A549 (cell line): ENCODE data around the gene CENPU. TPM values are rescaled to one million over a fixed set of nuclear protein-coding genes. Genes with fewer than 3 reads are reported as not detected.
"Not testable (repeated sequence)": the region's sequence is repeated elsewhere in the genome, so short reads cannot be mapped to it uniquely, and the experiment has no call there.

ENCODE experiments used
- ATAC-seq, 2 experiments: fragments of 200-7000 bp in 1 of 2; fragments of >200 bp in 1 of 2; cut with Nextera tagmentation in 1 of 2; cut with Tn5 transposase in 1 of 2; 3 replicates each; pipeline versions ENCODE4 v1.8.0 to v1.9.1; 2018 to 2020; ENCODE audit warnings: mild to moderate bottlenecking in 1 of 2, moderate library complexity in 1 of 2
- CTCF ChIA-PET: fragments of 300-600 bp; sonication (Branson Sonifier 250); formaldehyde crosslinking; extraction: SDS; loops from one replicate; lab custom pipeline; 2021; ENCODE audit warnings: antibody characterized with exemption, inconsistent platforms; lab: Yijun Ruan, JAX
- POLR2A ChIA-PET: fragments of 350-600 bp; formaldehyde crosslinking; extraction: SDS; loops from one replicate; lab custom pipeline; 2021; ENCODE audit warnings: antibody characterized with exemption, inconsistent platforms; lab: Yijun Ruan, JAX
- DNase-seq, 2 experiments: peaks; one replicate each; pipeline versions ENCODE4 v3.0.0 to v3.0.0-alpha.2; 2011 to 2016; ENCODE audit warnings: low read depth in 1 of 2, low spot score in 1 of 2
- FAIRE-seq: peaks from 2 replicates; lab custom pipeline; 2011; peaks lifted over from hg19 to GRCh38; lab: Jason Lieb, UNC
- H3K27ac ChIP-seq, 2 experiments: fragments of >200 bp; sonication (Bioruptor Twin); formaldehyde crosslinking; 3 replicates each; pipeline ENCODE4 v1.5.1; 2016 to 2017
- H3K4me1 ChIP-seq: fragments of >200 bp; sonication (Bioruptor Twin); formaldehyde crosslinking; 3 replicates; pipeline ENCODE4 v1.6.1; 2016
- H3K4me2 ChIP-seq: fragments of >200 bp; sonication (Bioruptor Twin); formaldehyde crosslinking; 3 replicates; pipeline ENCODE4 v1.6.1; 2016
- H3K4me3 ChIP-seq: fragments of >200 bp; sonication (Bioruptor Twin); formaldehyde crosslinking; 3 replicates; pipeline ENCODE4 v1.5.1; 2016
- H3K9me3 ChIP-seq: fragments of >200 bp; sonication (Bioruptor Twin); formaldehyde crosslinking; 3 replicates; pipeline ENCODE4 v1.6.1; 2016
- BHLHE40 ChIP-seq: IDR thresholded peaks from 2 replicates; pipeline ENCODE4 v1.6.1; 2012; ENCODE audit warnings: low read depth, low read length, inconsistent platforms
- FOSB ChIP-seq: fragments of 250-450 bp; sonication (Bioruptor Pico); IDR thresholded peaks from 2 replicates; pipeline ENCODE4 v1.5.0; 2020; ENCODE audit warnings: mild to moderate bottlenecking, moderate library complexity
- FOSL2 ChIP-seq, 2 experiments: fragments of 450-650 bp in 1 of 2; fragments of >200 bp in 1 of 2; sonication (Bioruptor Twin) in 1 of 2; formaldehyde crosslinking; IDR thresholded peaks; 2 replicates each; pipeline versions ENCODE4 v1.5.0 to v1.6.1; 2016 to 2020; ENCODE audit warnings: mild to moderate bottlenecking in 1 of 2, moderate library complexity in 1 of 2
- GATA3 ChIP-seq: IDR thresholded peaks from 2 replicates; pipeline ENCODE4 v1.6.1; 2012; ENCODE audit warnings: borderline replicate concordance
- HDAC2 ChIP-seq: fragments of 200-600 bp; sonication (generic); IDR thresholded peaks from 2 replicates; pipeline ENCODE4 v1.6.1; 2016
- HOXB13 ChIP-seq: fragments of 250-450 bp; sonication (Bioruptor Pico); IDR thresholded peaks from 2 replicates; pipeline ENCODE4 v1.5.0; 2020; ENCODE audit warnings: low read depth, mild to moderate bottlenecking, moderate library complexity
- KDM5A ChIP-seq: fragments of 200-600 bp; sonication (generic); IDR thresholded peaks from 2 replicates; pipeline ENCODE4 v1.6.1; 2016; ENCODE audit warnings: antibody characterized with exemption, mild to moderate bottlenecking
- MAX ChIP-seq: IDR thresholded peaks from 2 replicates; pipeline ENCODE4 v1.6.1; 2012
- PBX3 ChIP-seq: IDR thresholded peaks from 2 replicates; pipeline ENCODE4 v1.6.1; 2012
- POLR2AphosphoS2 ChIP-seq: conservative IDR thresholded peaks from 2 replicates; pipeline ENCODE4 v1.6.1; 2012; ENCODE audit warnings: low read length, improper control_type of control experiment, inconsistent platforms
- RAD21 ChIP-seq, 2 experiments: fragments of >200 bp in 1 of 2; sonication (Bioruptor Twin) in 1 of 2; formaldehyde crosslinking in 1 of 2; IDR thresholded peaks in 1 of 2; conservative IDR thresholded peaks in 1 of 2; 2 replicates in 1 of 2; 3 replicates in 1 of 2; pipeline ENCODE4 v1.6.1; 2012 to 2018; ENCODE audit warnings: inconsistent platforms in 1 of 2
- RFX5 ChIP-seq: fragments of 450-650 bp; IDR thresholded peaks from 2 replicates; pipeline ENCODE4 v1.7.1; 2014; ENCODE audit warnings: antibody characterized with exemption, mild to moderate bottlenecking, moderate library complexity
- SMC3 ChIP-seq: fragments of >200 bp; sonication (Bioruptor Twin); formaldehyde crosslinking; IDR thresholded peaks from 3 replicates; pipeline ENCODE4 v1.6.1; 2018; ENCODE audit warnings: inconsistent platforms
- USF2 ChIP-seq: fragments of 450-650 bp; IDR thresholded peaks from 2 replicates; pipeline ENCODE4 v1.6.1; 2014; ENCODE audit warnings: antibody characterized with exemption
- ZC3H11A ChIP-seq: fragments of 450-650 bp; IDR thresholded peaks from 2 replicates; pipeline ENCODE4 v1.6.1; 2014; ENCODE audit warnings: antibody characterized with exemption, mild to moderate bottlenecking
- ZFP36 ChIP-seq: fragments of 450-650 bp; IDR thresholded peaks from 2 replicates; pipeline ENCODE4 v1.6.1; 2014; ENCODE audit warnings: borderline replicate concordance; ENCODE audit not compliant: partially characterized antibody
- ZNF302 ChIP-seq: fragments of 250-450 bp; sonication (Bioruptor Pico); IDR thresholded peaks from 2 replicates; pipeline ENCODE4 v1.9.0; 2021; ENCODE audit warnings: inconsistent platforms, mild to moderate bottlenecking, moderate library complexity
- WGBS: methylation state at CpG from one replicate; pipeline ENCODE4 v1.1.6; 2017; ENCODE audit errors: missing lambda C conversion rate; 5-methylcytosine and 5-hydroxymethylcytosine counted together
- polyA plus RNA-seq, 4 experiments: library from polyadenylated mRNA; depleted of rRNA in 3 of 4; stranded (reverse); fragments of >200 nt; fragmentation: RNase III in 1 of 4; extraction: RNeasy Plus Mini Kit Qiagen cat#74134 plus additional on column Dnase treatment in 1 of 4; gene quantifications; 2 replicates in 3 of 4; 3 replicates in 1 of 4; pipeline ENCODE4 v1.2.3, GENCODE V29; 2011 to 2017

Gene CENPU
- polyA plus RNA-seq, 2 of the 4 experiments (the other 2 are of a cell fraction) = 22.9 to 28.4 TPM

GRCh38 chr4:184662236-184662635, 71.7 kb downstream of the CENPU start:
- Histone ChIP-seq H3K27ac (no peak overlapping the region), H3K4me3 (no peak overlapping the region), H3K4me2 (no peak overlapping the region), H3K4me1 (no peaks in the 10 kb centered on the region), H3K9me3 (no peaks in the 10 kb centered on the region)
- TF ChIP-seq SMC3 (no peak), FOSB (CRISPR knock-in tag) (no peak), PBX3 (no peak), RAD21 (conservative IDR thresholded peaks at IDR 0.05 in 1 of 2, IDR thresholded peaks at IDR 0.05 in 1 of 2) (no peak), ZNF302 (no peak)
- CTCF ChIA-PET = no interaction called here
- POLR2A ChIA-PET = interaction anchor here (1.2 kb wide), 1 partner anchor 13 kb away, joined by 4 read pairs; the partner anchor contains the start of genes CASP3 and PRIMPOL
- DNase-seq (no peak), ATAC-seq (no peak), FAIRE-seq (no peak)
- WGBS = 93% methylated on average over 1 of the region's 1 CpG

- Histone ChIP-seq H3K9me3 (no peaks in the 10 kb centered on the region), H3K4me3 (no peak overlapping the region), H3K4me2 (no peak overlapping the region), H3K27ac (no peak overlapping the region), H3K4me1 (no peaks in the 10 kb centered on the region)
- no peak for DNase-seq
- TF ChIP-seq FOSL2 (IDR thresholded peaks at IDR 0.05) = no peak
- TF ChIP-seq FOSL2 (CRISPR knock-in tag; IDR thresholded peaks at IDR 0.05) = no peak
- no peak for TF ChIP-seq RFX5
- TF ChIP-seq POLR2AphosphoS2 = no peak
- no peak for TF ChIP-seq MAX
- no peak for TF ChIP-seq SMC3
- no peak for TF ChIP-seq HOXB13 (CRISPR knock-in tag)
- TF ChIP-seq ZFP36 = no peak
- TF ChIP-seq GATA3 = no peak
- no peak for TF ChIP-seq BHLHE40
- no peak for TF ChIP-seq USF2
- TF ChIP-seq HDAC2 = no peak
- no peak for FAIRE-seq
- ATAC-seq = no peak
- CTCF ChIA-PET = no interaction called here
- POLR2A ChIA-PET = no interaction called here
These were observed 72.9 kb downstream of the CENPU start for GRCh38 chr4:184660978-184661377.

GRCh38 chr4:184657820-184658219, 76.1 kb downstream of the CENPU start:
- DNase-seq, H3K27ac ChIP-seq, FAIRE-seq, H3K4me1 ChIP-seq, H3K4me2 ChIP-seq, H3K4me3 ChIP-seq, H3K9me3 ChIP-seq, CTCF ChIA-PET, ATAC-seq, POLR2A ChIA-PET: not testable (repeated sequence)
- TF ChIP-seq ZC3H11A = peak; percentile 63
- 92% methylated on average over 9 of the region's 9 CpGs for WGBS

GRCh38 chr4:184657144-184657543, 76.8 kb downstream of the CENPU start:
- Histone ChIP-seq H3K27ac (no peak overlapping the region), H3K4me1 (no peaks in the 10 kb centered on the region)
- no peak for TF ChIP-seq KDM5A
- TF ChIP-seq, all 56 proteins: peak for 0
- H3K9me3 ChIP-seq = no peaks in the 10 kb centered on the region
- H3K4me3 ChIP-seq = no peak overlapping the region
- ATAC-seq (no peak), DNase-seq (no peak), FAIRE-seq (no peak)
- ChIA-PET CTCF (no interaction called here), POLR2A (no interaction called here)
- WGBS = 87% methylated on average over 3 of the region's 3 CpGs
- no peak overlapping the region for H3K4me2 ChIP-seq
